ENCODE data around the gene EPN2.

The EPN2 gene

GRCh38 chr17:19248928-19249574, 11.9 kb downstream of the EPN2 start:
- FAIRE-seq (no peak), DNase-seq (ENCODE audit: insufficient read length, low spot score) (no peak)
- no peak for TF ChIP-seq TAF1 (IDR thresholded peaks at IDR 0.05; ENCODE audit: low read depth, low read length)
- TF ChIP-seq POU2F2 (IDR thresholded peaks at IDR 0.05; ENCODE audit: low read depth, low read length) = no peak
- TF ChIP-seq POLR2AphosphoS5 (IDR thresholded peaks at IDR 0.05; ENCODE audit: low read depth, low read length) = no peak
- no peak for TF ChIP-seq PAX5 (IDR thresholded peaks at IDR 0.05; ENCODE audit: insufficient read depth, low read length, severe bottlenecking)
- TF ChIP-seq SPI1 (IDR thresholded peaks at IDR 0.05; ENCODE audit: low read depth, low read length) = no peak
- no peak for TF ChIP-seq POLR2A (IDR thresholded peaks at IDR 0.05; ENCODE audit: low read depth, low read length)

GRCh38 chr17:19249681-19250080, 12.5 kb downstream of the EPN2 start:
- FAIRE-seq (no peak), DNase-seq (ENCODE audit: insufficient read length, low spot score) (no peak)

GRCh38 chr17:19250421-19251173, 13.4 kb downstream of the EPN2 start:
- TF ChIP-seq SPI1 (IDR thresholded peaks at IDR 0.05; ENCODE audit: low read depth, low read length) (no peak), POLR2AphosphoS5 (IDR thresholded peaks at IDR 0.05; ENCODE audit: low read depth, low read length) (no peak), POLR2A (IDR thresholded peaks at IDR 0.05; ENCODE audit: low read depth, low read length) (no peak), TAF1 (IDR thresholded peaks at IDR 0.05; ENCODE audit: low read depth, low read length) (no peak), POU2F2 (IDR thresholded peaks at IDR 0.05; ENCODE audit: low read depth, low read length) (no peak), PAX5 (IDR thresholded peaks at IDR 0.05; ENCODE audit: insufficient read depth, low read length, severe bottlenecking) (no peak)
- DNase-seq (ENCODE audit: insufficient read length, low spot score) = no peak
- no peak for FAIRE-seq

More at GRCh38 chr17:19249681-19250080, 12.5 kb downstream of the EPN2 start:
- TF ChIP-seq POLR2AphosphoS5 (IDR thresholded peaks at IDR 0.05; ENCODE audit: low read depth, low read length) = no peak
- no peak for TF ChIP-seq TAF1 (IDR thresholded peaks at IDR 0.05; ENCODE audit: low read depth, low read length)
- TF ChIP-seq SPI1 (IDR thresholded peaks at IDR 0.05; ENCODE audit: low read depth, low read length) = no peak
- TF ChIP-seq POU2F2 (IDR thresholded peaks at IDR 0.05; ENCODE audit: low read depth, low read length) = no peak
- no peak for TF ChIP-seq POLR2A (IDR thresholded peaks at IDR 0.05; ENCODE audit: low read depth, low read length)
- TF ChIP-seq PAX5 (IDR thresholded peaks at IDR 0.05; ENCODE audit: insufficient read depth, low read length, severe bottlenecking) = no peak

- FAIRE-seq (no peak), DNase-seq (ENCODE audit: insufficient read length, low spot score) (no peak)
- TF ChIP-seq TAF1 (IDR thresholded peaks at IDR 0.05; ENCODE audit: low read depth, low read length) = no peak
- no peak for TF ChIP-seq SPI1 (IDR thresholded peaks at IDR 0.05; ENCODE audit: low read depth, low read length)
- TF ChIP-seq POLR2A (IDR thresholded peaks at IDR 0.05; ENCODE audit: low read depth, low read length) = no peak
- no peak for TF ChIP-seq PAX5 (IDR thresholded peaks at IDR 0.05; ENCODE audit: insufficient read depth, low read length, severe bottlenecking)
- no peak for TF ChIP-seq POLR2AphosphoS5 (IDR thresholded peaks at IDR 0.05; ENCODE audit: low read depth, low read length)
- no peak for TF ChIP-seq POU2F2 (IDR thresholded peaks at IDR 0.05; ENCODE audit: low read depth, low read length)
Observed at GRCh38 chr17:19253112-19253511, 15.9 kb downstream of the EPN2 start.

GRCh38 chr17:19254651-19255050, 17.5 kb downstream of the EPN2 start:
- DNase-seq (ENCODE audit: insufficient read length, low spot score) (no peak), FAIRE-seq (no peak)
- TF ChIP-seq POLR2AphosphoS5 (IDR thresholded peaks at IDR 0.05; ENCODE audit: low read depth, low read length) (no peak), POU2F2 (IDR thresholded peaks at IDR 0.05; ENCODE audit: low read depth, low read length) (no peak), SPI1 (IDR thresholded peaks at IDR 0.05; ENCODE audit: low read depth, low read length) (no peak), PAX5 (IDR thresholded peaks at IDR 0.05; ENCODE audit: insufficient read depth, low read length, severe bottlenecking) (no peak), TAF1 (IDR thresholded peaks at IDR 0.05; ENCODE audit: low read depth, low read length) (no peak), POLR2A (IDR thresholded peaks at IDR 0.05; ENCODE audit: low read depth, low read length) (no peak)

GRCh38 chr17:19255279-19255678, 18.1 kb downstream of the EPN2 start:
- DNase-seq (ENCODE audit: insufficient read length, low spot score) (no peak), FAIRE-seq (no peak)
- TF ChIP-seq SPI1 (IDR thresholded peaks at IDR 0.05; ENCODE audit: low read depth, low read length) = no peak

GRCh38 chr17:19258371-19258770, 21.2 kb downstream of the EPN2 start:
- FAIRE-seq (no peak), DNase-seq (ENCODE audit: insufficient read length, low spot score) (no peak)
- TF ChIP-seq TAF1 (IDR thresholded peaks at IDR 0.05; ENCODE audit: low read depth, low read length) (no peak), POLR2A (IDR thresholded peaks at IDR 0.05; ENCODE audit: low read depth, low read length) (no peak), POU2F2 (IDR thresholded peaks at IDR 0.05; ENCODE audit: low read depth, low read length) (no peak), POLR2AphosphoS5 (IDR thresholded peaks at IDR 0.05; ENCODE audit: low read depth, low read length) (no peak), PAX5 (IDR thresholded peaks at IDR 0.05; ENCODE audit: insufficient read depth, low read length, severe bottlenecking) (no peak), SPI1 (IDR thresholded peaks at IDR 0.05; ENCODE audit: low read depth, low read length) (no peak)

GRCh38 chr17:19260958-19261357, 23.8 kb downstream of the EPN2 start:
- TF ChIP-seq POU2F2 (IDR thresholded peaks at IDR 0.05; ENCODE audit: low read depth, low read length) = no peak
- no peak for TF ChIP-seq TAF1 (IDR thresholded peaks at IDR 0.05; ENCODE audit: low read depth, low read length)
- no peak for TF ChIP-seq POLR2AphosphoS5 (IDR thresholded peaks at IDR 0.05; ENCODE audit: low read depth, low read length)
- no peak for TF ChIP-seq SPI1 (IDR thresholded peaks at IDR 0.05; ENCODE audit: low read depth, low read length)
- DNase-seq (ENCODE audit: insufficient read length, low spot score) (no peak), FAIRE-seq (no peak)

GRCh38 chr17:19261426-19261825, 24.3 kb downstream of the EPN2 start:
- FAIRE-seq (no peak), DNase-seq (ENCODE audit: insufficient read length, low spot score) (no peak)
- TF ChIP-seq POLR2AphosphoS5 (IDR thresholded peaks at IDR 0.05; ENCODE audit: low read depth, low read length) (no peak), POU2F2 (IDR thresholded peaks at IDR 0.05; ENCODE audit: low read depth, low read length) (no peak), TAF1 (IDR thresholded peaks at IDR 0.05; ENCODE audit: low read depth, low read length) (no peak), POLR2A (IDR thresholded peaks at IDR 0.05; ENCODE audit: low read depth, low read length) (no peak), SPI1 (IDR thresholded peaks at IDR 0.05; ENCODE audit: low read depth, low read length) (no peak), PAX5 (IDR thresholded peaks at IDR 0.05; ENCODE audit: insufficient read depth, low read length, severe bottlenecking) (no peak)

All from GM12891 (cell line).